RKO (cell line): Measurements from ENCODE around the gene ZNF281.
"Not testable (repeated sequence)": the region's sequence is repeated elsewhere in the genome, so short reads cannot be mapped to it uniquely, and the experiment has no call there.

Source experiments
- DNase-seq: peaks from one replicate; pipeline ENCODE4 v3.0.0-alpha.2; 2016; ENCODE audit warnings: low spot score

The ZNF281 gene

GRCh38 chr1:200363264-200363933 is 46.4 kb downstream of the ZNF281 start:
- no peak for DNase-seq

GRCh38 chr1:200362421-200362820 is 47.4 kb downstream of the ZNF281 start:
- no peak for DNase-seq

GRCh38 chr1:200359610-200360163 is 50.1 kb downstream of the ZNF281 start:
- peak; percentile 16 for DNase-seq

- not testable (repeated sequence) for DNase-seq
Measured at GRCh38 chr1:200357925-200358324, 51.9 kb downstream of the ZNF281 start.

GRCh38 chr1:200355801-200356200 is 54.0 kb downstream of the ZNF281 start:
- DNase-seq, result no peak
